ENCODE data around the gene HILPDA. TPM values are rescaled to one million over a fixed set of nuclear protein-coding genes. Genes with fewer than 3 reads are reported as not detected.

The HILPDA gene
- total and polyA plus RNA-seq, 9 of the 15 experiments (the other 6 are each of a cell fraction or from before 2014, with no cell fraction given) = 8.3 to 71.8 (median 23.5) TPM

DNA sequence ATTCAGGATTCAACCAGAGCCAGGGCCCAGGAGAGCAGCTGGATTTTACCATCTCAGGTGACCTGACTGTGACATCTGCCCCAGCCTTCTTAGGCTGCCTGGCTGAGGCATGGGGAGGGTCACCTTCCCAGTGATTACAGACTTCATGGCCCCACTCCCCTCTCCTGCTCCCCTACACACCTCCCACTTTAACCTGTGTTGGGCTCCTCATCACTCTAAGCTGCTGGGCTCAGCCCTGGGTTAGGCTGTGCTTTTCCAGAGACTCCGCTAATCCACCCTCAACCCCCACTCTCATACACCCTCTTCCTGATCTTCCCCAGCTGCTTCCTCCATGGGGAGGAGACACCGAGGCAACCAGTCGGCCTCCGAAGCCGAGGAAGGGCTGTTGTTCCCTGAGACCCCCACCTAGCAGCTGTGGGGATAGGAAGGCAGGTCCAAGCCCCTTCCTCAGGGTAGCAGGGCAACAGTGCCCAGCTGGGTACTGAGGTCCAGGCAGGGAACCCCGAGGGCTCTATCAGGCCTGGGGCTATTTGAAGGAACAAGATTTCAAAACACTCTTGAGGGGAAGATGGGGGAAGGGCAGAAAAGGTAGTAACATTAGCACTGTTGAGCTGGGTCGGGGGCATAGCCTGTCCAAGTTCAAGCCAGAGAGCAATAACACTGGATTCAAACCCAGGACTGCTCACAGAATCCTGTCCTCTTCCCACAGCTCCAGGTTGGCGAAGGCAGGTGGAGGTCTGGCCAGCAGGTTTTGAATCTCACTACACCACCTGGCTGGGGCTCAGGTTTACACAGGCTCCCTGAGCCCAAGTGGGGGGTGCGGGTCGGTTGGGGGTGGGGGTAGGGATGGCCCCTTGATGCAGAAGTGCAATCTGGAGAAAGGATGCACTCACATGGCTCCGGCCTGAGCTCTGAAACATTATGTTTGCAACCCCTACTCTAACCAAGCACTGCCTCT lies 47.6 kb upstream of the HILPDA start:
- peak overlapping the region; percentile 79 to 90; a peak in 3 of 4 replicates for H3K9ac ChIP-seq (ENCODE audit: insufficient read depth in 1 of 2, low read depth in 2 of 2, low read length in 2 of 2)
- DNase-seq (ENCODE audit: extremely low read depth in 1 of 4, low spot score in 3 of 4) = peak in 1 of 4 experiments; percentile 30
- H3K27ac ChIP-seq (ENCODE audit: extremely low read depth, low read depth, low read length) = peak overlapping the region; percentile 72; the same call in 1 of the 3 replicates
- POLR2A ChIA-PET = interaction anchor here (0.6 to 2.7 kb wide), 14 partner anchors 9 to 680 kb away, joined by 3 to 10 read pairs (median 4); partner anchors contain the start of genes METTL2B and RBM28
- no peaks in the 10 kb centered on the region for H3K9me1 ChIP-seq (ENCODE audit: control insufficient read depth, insufficient read depth, low read length)
- intact Hi-C loops (cut with micrococcal nuclease) = no loop called here
- H3K4me1 ChIP-seq (replicated peaks in 1 of 2; ENCODE audit: control insufficient read depth in 2 of 2, insufficient read depth in 2 of 2, low read length in 2 of 2) = peaks cover 54 to 68% of the 10 kb centered on the region in 2 experiments
- no peaks in the 10 kb centered on the region for H3K9me3 ChIP-seq (replicated peaks; ENCODE audit: control insufficient read depth, insufficient read depth, low read depth, low read length)
- in situ Hi-C loops (cut with MboI) = no loop called here
- peaks cover 30% of the 10 kb centered on the region for H3K79me2 ChIP-seq (ENCODE audit: control insufficient read depth, insufficient read depth, low read length)
- peak overlapping the region; percentile 96 for H3K4me2 ChIP-seq (ENCODE audit: insufficient read depth, low read length)
- no peak for FAIRE-seq
- no peak for ATAC-seq
- H3K4me3 ChIP-seq = peak overlapping the region; percentile 49
- no peaks in the 10 kb centered on the region for H3K27me3 ChIP-seq (ENCODE audit: control insufficient read depth in 2 of 2, insufficient read depth in 2 of 2, low read length in 2 of 2)
- WGBS (ENCODE audit: insufficient coverage, low coverage, missing lambda C conversion rate) = 46% methylated on average over 11 of the region's 11 CpGs
- H2AFZ ChIP-seq (ENCODE audit: low read depth, low read length) = peak overlapping the region; percentile 95
- no peaks in the 10 kb centered on the region; the same call in 1 of the 2 replicates for H4K20me1 ChIP-seq (replicated peaks; ENCODE audit: control insufficient read depth, insufficient read depth, low read length)
- CTCF ChIA-PET (ENCODE audit: low intra/inter-chr PET ratio) = no interaction called here
- no TSS peak for BruUV-seq (replicated peaks)
- H3K36me3 ChIP-seq (ENCODE audit: control insufficient read depth, insufficient read depth, low read length) = peaks cover 13% of the 10 kb centered on the region; the same call in 1 of the 3 replicates
- TF ChIP-seq RBBP5 (IDR thresholded peaks at IDR 0.05; ENCODE audit: borderline replicate concordance, insufficient read depth, low read length, poor library complexity, severe bottlenecking) = peak; percentile 14
- TF ChIP-seq, protein P1, sequence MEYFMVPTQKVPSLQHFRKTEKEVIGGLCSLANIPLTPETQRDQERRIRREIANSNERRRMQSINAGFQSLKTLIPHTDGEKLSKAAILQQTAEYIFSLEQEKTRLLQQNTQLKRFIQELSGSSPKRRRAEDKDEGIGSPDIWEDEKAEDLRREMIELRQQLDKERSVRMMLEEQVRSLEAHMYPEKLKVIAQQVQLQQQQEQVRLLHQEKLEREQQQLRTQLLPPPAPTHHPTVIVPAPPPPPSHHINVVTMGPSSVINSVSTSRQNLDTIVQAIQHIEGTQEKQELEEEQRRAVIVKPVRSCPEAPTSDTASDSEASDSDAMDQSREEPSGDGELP (CRISPR knock-in tag; IDR thresholded peaks at IDR 0.05; ENCODE audit: borderline replicate concordance) = 0 out of 2 replicates have a peak, but pooled peaks have one; percentile 12
- TF ChIP-seq CHD4 (IDR thresholded peaks at IDR 0.05; ENCODE audit: insufficient read depth, insufficient replicate concordance, low read depth, low read length, poor library complexity, severe bottlenecking) = peak; percentile 13
- TF ChIP-seq MAZ (CRISPR knock-in tag; conservative IDR thresholded peaks at IDR 0.05 in 1 of 2, IDR thresholded peaks at IDR 0.05 in 1 of 2) = 0 out of 4 replicates have a peak, but pooled peaks of 1 of the 2 experiments have one; percentile 20
- TF ChIP-seq SMAD4 (CRISPR knock-in tag; conservative IDR thresholded peaks at IDR 0.05) = no peak

Measured in K562 (cell line).